ENCODE results near the gene NSMCE4A. TPM values are rescaled to one million over a fixed set of nuclear protein-coding genes. Genes with fewer than 3 reads are reported as not detected.
A peak's percentile ranks its signal among the peaks of the same experiment; 100 is the strongest.

Gene NSMCE4A
- polyA plus RNA-seq, 3 donors, result 34.6 to 47.2 (median 38.1) TPM

- no peaks in the 10 kb centered on the region for H4K20me1 ChIP-seq (ENCODE audit: insufficient read depth, low read length)
- no peaks in the 10 kb centered on the region for H3K4me1 ChIP-seq (ENCODE audit: control insufficient read depth in 1 of 2, insufficient read depth in 2 of 2, low read length in 2 of 2)
- H3K27me3 ChIP-seq (ENCODE audit: control insufficient read depth in 2 of 2, insufficient read depth in 2 of 2, low read length in 2 of 2), result peaks cover 0 to 13% of the 10 kb centered on the region in 2 donors
- no peak overlapping the region for H2AFZ ChIP-seq (ENCODE audit: insufficient read depth, low read depth, low read length, poor library complexity, severe bottlenecking)
- intact Hi-C loops (cut with micrococcal nuclease), result no loop called here
- Mint-ChIP-seq H3K9me3 (peaks cover 0 to 2% (median 0%) of the 10 kb centered on the region in 7 donors), H3K27me3 (ENCODE audit: low read depth in 3 of 3) (peaks cover 17 to 20% (median 19%) of the 10 kb centered on the region in 3 donors), H3K4me1 (no peaks in the 10 kb centered on the region), H3K4me3 (no peak overlapping the region), H3K36me3 (no peaks in the 10 kb centered on the region), H3K27ac (no peak overlapping the region)
- H3K36me3 ChIP-seq (replicated peaks in 1 of 2; ENCODE audit: control insufficient read depth in 1 of 2, insufficient read depth in 2 of 2, low read length in 2 of 2), result no peaks in the 10 kb centered on the region
- no peaks in the 10 kb centered on the region for H3K79me2 ChIP-seq (ENCODE audit: insufficient read depth, low read length)
- no peak overlapping the region for H3K4me2 ChIP-seq (replicated peaks; ENCODE audit: extremely low read depth, low read length, poor library complexity, severe bottlenecking)
- H3K9me3 ChIP-seq (replicated peaks in 1 of 2; ENCODE audit: control insufficient read depth in 1 of 2, insufficient read depth in 1 of 2, low read length in 2 of 2), result no peaks in the 10 kb centered on the region
- no peak for TF ChIP-seq CTCF (IDR thresholded peaks at IDR 0.05)
- DNase-seq, result no peak
- H3K9ac ChIP-seq (ENCODE audit: insufficient read depth, low read length, poor library complexity, severe bottlenecking), result no peak overlapping the region
- WGBS (ENCODE audit: insufficient coverage), result 88% methylated on average over 6 of the region's 9 CpGs
- no peak overlapping the region for H3K4me3 ChIP-seq (replicated peaks in 1 of 3; ENCODE audit: low read depth in 2 of 3, low read length in 3 of 3)
- no peak overlapping the region for H3K27ac ChIP-seq (ENCODE audit: low read depth in 1 of 2, low read length in 2 of 2)
Measured at GRCh38 chr10:122021379-122021778, 46.4 kb upstream of the NSMCE4A start.

DNA sequence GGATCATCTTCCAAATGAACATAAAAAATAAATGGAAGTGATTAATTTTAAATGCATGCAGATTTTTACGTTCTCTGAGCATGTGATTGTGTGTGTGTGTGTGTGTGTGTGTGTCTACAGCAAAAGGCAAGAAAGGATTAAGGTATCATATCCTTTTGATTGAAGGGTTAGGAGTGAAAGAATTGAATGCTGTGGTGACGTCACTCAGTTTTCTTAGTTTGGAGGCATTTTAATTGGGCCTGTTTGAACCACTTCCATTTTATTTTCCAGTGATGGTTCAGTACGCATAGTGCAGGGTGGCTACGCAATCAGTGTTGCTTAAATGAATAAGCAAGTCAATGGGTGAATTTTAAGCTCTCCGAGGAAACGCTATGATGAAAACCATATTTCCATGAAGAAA lies 45.2 kb upstream of the NSMCE4A start:
- H3K27ac Mint-ChIP-seq, result no peak overlapping the region
- no peaks in the 10 kb centered on the region for H3K36me3 Mint-ChIP-seq
- Histone ChIP-seq H4K20me1 (ENCODE audit: insufficient read depth, low read length) (no peaks in the 10 kb centered on the region), H3K4me2 (replicated peaks; ENCODE audit: extremely low read depth, low read length, poor library complexity, severe bottlenecking) (no peak overlapping the region), H3K4me3 (replicated peaks in 1 of 3; ENCODE audit: low read depth in 2 of 3, low read length in 3 of 3) (no peak overlapping the region), H3K9ac (ENCODE audit: insufficient read depth, low read length, poor library complexity, severe bottlenecking) (no peak overlapping the region), H3K36me3 (replicated peaks in 1 of 2; ENCODE audit: control insufficient read depth in 1 of 2, insufficient read depth in 2 of 2, low read length in 2 of 2) (no peaks in the 10 kb centered on the region), H3K9me3 (replicated peaks in 1 of 2; ENCODE audit: control insufficient read depth in 1 of 2, insufficient read depth in 1 of 2, low read length in 2 of 2) (no peaks in the 10 kb centered on the region), H2AFZ (ENCODE audit: insufficient read depth, low read depth, low read length, poor library complexity, severe bottlenecking) (no peak overlapping the region), H3K4me1 (ENCODE audit: control insufficient read depth in 1 of 2, insufficient read depth in 2 of 2, low read length in 2 of 2) (no peaks in the 10 kb centered on the region), H3K27me3 (ENCODE audit: control insufficient read depth in 2 of 2, insufficient read depth in 2 of 2, low read length in 2 of 2) (peaks cover 0 to 13% of the 10 kb centered on the region in 2 donors), H3K79me2 (ENCODE audit: insufficient read depth, low read length) (no peaks in the 10 kb centered on the region), H3K27ac (ENCODE audit: low read depth in 1 of 2, low read length in 2 of 2) (no peak overlapping the region)
- peak overlapping the region in 1 of 2 donors; percentile 44 for H3K4me3 Mint-ChIP-seq
- no peaks in the 10 kb centered on the region for H3K4me1 Mint-ChIP-seq
- 100% methylated on average over 2 of the region's 6 CpGs for WGBS (ENCODE audit: insufficient coverage)
- DNase-seq, result no peak
- peaks cover 0 to 5% (median 0%) of the 10 kb centered on the region in 7 donors for H3K9me3 Mint-ChIP-seq
- no peak for TF ChIP-seq CTCF (IDR thresholded peaks at IDR 0.05)
- H3K27me3 Mint-ChIP-seq (ENCODE audit: low read depth in 3 of 3), result peaks cover 17 to 20% (median 19%) of the 10 kb centered on the region in 3 donors
- intact Hi-C loops (cut with micrococcal nuclease), result no loop called here
